Measurements from ENCODE around the gene LMNTD1.

Gene LMNTD1

DNA sequence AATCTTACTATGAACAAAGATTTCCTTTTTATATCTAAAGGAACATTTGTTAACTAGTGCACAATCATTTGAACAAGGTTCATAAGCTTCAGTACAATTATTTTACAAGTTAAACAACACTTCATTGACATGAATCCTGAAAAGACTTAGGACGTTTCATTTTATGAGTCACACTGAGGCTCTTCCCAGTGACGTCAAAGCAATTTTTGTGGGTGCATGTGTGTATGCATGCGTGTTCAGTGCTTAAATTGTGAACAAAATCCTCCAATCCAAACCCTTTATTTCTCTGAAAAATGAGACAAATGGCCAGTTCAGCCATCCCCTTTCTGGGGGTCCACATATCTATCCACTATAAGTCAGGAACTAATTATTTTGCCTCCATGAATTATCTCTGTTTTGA lies 2.9 kb downstream of the LMNTD1 start:
- DNase-seq: no peak

GRCh38 chr12:25549120-25549519 lies 4.0 kb downstream of the LMNTD1 start:
- no peak for DNase-seq

DNA sequence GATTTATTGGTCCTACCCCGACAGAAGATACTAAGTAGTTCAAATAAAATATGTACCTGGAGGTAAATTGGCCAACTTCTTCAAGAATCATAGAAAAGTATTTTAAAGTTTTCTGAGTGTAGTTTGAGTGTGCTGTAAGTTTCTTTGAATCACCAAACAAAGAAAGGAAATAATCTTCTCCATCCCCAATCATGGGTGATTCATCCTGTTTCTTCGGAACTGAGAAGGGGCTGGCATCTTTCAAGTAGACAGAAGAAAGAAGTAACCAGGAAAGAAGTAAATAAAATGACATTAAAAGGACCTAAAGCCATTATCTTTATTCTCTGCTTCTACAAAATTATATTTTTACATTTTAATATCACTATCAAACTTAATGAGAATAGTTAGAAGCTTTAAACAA lies 6.8 kb downstream of the LMNTD1 start:
- DNase-seq: no peak

DNA sequence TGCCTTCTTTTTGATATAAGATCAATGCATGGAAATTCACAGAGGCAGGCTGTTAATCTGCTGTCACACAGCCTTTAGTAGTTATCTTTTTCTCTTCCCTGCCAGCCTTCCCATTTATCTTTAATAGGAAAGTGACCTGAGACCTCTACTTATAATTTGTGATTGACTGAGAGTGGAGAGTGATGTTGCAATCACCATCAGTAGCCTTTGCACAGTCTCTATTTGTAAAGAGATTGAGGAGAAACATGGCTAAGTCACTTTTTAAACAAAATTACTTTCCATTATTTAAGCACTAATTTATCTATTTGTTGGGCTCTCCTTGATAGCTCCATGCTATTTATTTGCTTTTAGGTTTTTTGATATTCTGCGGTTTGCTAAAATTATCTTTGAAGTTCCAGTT lies 19.9 kb downstream of the LMNTD1 start:
- no peak for DNase-seq

DNA sequence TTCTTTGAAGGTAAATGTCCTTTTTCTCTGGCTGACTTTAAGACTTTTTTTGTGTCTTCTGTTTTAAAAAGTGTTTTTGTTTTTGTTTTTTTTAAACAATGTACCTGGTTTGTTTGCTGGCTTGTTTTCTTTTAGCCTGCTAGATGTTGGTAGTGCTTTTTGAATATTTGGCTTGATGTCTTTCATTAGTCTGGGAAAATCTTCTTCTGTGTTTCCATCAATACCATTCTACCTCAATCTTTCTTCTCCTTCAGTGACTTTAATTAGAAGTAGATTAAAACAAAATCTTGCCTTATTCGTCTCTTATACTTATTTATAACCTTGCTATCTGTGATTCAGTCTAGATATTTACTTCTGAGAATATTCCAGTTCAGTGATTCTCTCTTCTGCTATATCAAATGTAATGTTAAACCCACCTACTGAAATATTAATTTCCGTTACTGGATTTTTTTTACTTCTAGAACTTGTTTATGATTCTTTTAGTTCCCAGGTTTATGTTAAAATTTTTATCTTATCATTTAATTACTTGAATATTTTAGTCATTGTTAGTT lies 21.5 kb downstream of the LMNTD1 start:
- DNase-seq: no peak

- DNase-seq: no peak
These were observed 23.3 kb downstream of the LMNTD1 start for GRCh38 chr12:25529738-25530137.

- DNase-seq: no peak
These were observed 26.3 kb downstream of the LMNTD1 start for GRCh38 chr12:25526778-25527177.

DNA sequence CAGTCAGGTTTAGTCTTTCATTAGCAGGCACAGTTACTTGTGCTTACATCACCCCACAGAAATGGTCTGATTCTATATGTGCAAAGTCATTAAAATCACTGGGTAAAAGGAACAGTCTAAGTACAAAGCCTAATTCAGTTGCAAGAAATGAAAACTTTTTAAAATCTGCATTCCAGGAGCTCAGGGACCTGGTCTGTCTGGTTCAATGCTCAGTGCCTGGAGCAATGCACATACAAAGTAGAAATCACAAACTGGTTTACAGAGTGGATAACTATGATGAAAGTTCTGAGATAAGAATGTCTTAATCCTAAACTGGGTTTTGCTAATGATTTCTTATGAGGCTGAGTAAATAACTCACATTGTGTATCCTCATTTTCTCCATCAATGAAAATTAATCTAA lies 28.7 kb downstream of the LMNTD1 start:
- no peak for DNase-seq

DNA sequence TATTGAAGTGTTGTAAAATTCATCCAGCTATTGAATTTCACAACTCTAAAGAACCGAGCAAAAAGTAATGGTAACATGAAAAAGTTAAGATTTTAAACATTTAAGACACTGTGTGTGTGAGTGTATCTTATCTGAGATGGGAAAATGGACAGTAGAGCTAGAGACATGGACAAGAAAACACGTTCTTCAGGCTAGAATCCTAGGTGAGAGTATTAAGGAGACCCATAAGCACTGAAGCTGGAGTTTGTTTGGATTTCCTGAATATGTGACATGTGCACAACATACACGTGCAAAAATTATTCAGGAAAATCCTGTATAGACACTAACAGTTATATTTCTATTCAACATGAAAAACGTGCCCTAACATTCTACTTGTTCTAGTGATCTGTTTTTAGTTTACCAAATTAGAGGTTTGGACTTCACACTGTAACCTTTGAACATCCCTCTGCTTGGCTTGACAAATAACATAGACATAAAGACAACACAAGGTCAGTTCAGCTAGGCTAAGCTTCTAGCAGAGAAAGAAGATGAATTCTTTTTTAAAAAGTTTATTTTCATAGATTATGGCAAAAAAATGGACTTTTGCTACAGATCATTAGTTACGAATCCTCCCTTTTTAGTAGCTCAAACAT lies 31.3 kb downstream of the LMNTD1 start:
- no peak for DNase-seq

DNA sequence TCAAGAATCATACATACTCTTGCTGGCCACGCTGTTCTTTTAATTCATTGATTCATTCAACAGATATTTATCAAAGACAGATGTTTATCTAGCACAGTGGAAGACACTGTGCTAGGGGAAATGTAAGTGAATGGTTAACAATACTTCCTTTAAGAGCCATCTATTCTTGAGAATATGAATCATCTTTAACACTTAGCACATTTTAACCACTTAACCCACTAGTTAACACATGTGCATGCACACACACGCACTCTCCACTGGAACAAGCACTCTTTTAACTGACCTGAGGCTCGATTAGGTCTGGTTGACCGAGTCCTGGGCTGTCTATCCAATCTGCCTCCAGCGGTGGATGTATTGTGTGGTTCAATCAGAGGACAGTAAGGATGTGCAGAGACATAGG lies 34.6 kb downstream of the LMNTD1 start:
- DNase-seq: peak; percentile 19

- no peak for DNase-seq
These were observed 48.3 kb downstream of the LMNTD1 start for GRCh38 chr12:25504744-25505143.

DNA sequence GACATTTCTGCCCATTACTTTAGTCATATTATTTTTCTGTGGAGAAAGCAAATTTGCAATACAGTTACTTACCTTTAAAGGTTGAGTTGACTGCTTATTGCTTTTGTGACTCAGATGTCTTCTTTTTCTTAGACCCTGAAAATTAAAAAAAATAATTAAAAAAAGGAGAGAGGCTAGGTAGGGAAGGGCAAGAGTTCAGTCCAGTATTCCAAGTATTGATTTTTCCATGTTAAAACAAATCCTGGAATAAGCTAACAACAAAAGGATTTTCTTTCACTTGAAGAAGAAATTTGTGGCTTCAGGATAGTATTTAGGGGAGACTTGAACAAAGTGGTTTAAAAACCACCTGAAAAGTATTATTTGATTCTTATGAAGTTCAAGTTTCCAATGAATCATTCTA lies 49.4 kb downstream of the LMNTD1 start:
- DNase-seq: no peak

GRCh38 chr12:25502596-25502995 lies 50.5 kb downstream of the LMNTD1 start:
- DNase-seq: no peak

- DNase-seq: no peak
These were observed 51.0 kb downstream of the LMNTD1 start for GRCh38 chr12:25502118-25502517.

GRCh38 chr12:25501549-25501948 lies 51.5 kb downstream of the LMNTD1 start:
- no peak for DNase-seq

GRCh38 chr12:25500651-25501050 lies 52.4 kb downstream of the LMNTD1 start:
- no peak for DNase-seq

DNA sequence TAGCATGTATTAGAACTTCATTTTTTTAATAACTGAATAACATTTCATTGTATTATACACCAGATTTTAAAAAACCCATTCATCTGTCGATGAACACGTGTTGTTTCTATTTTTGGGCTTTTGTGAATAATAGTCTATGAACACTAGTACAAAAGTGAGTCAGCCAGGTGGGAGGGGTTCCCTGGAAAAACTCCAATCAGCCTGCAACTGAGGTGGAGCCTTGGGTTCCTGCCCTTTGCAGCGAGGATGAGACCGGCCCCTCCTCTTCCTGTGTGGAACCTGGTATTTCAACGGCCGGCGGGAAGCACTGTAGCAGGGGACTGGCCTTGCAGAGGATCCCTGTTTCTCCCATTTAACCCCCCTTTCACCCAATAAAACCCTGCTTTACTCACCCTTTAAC lies 56.1 kb downstream of the LMNTD1 start:
- no peak for DNase-seq

GRCh38 chr12:25496098-25496587 lies 56.9 kb downstream of the LMNTD1 start:
- DNase-seq: no peak

GRCh38 chr12:25495331-25496097 lies 57.6 kb downstream of the LMNTD1 start:
- no peak for DNase-seq

DNA sequence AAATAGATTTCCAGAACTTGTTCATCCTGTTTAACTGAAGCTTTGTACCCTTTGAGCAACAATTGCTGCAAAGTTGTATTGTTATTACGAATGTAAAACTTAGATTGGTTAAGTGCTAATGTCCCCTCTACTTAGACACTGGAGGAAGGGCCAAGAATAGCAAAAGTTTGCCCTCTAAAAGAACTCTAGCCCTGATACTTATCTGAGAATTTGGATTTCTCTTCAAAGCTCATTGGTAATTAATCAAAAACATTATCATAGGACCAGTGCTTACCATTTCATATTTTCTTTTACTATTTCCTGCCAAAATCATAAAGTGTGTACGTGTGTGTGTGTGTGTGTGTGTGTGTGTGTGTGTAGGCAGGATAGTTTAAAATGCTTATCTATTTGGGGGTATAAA lies 58.2 kb downstream of the LMNTD1 start:
- no peak for DNase-seq

- no peak for DNase-seq
These were observed 59.4 kb downstream of the LMNTD1 start for GRCh38 chr12:25493682-25494081.

DNA sequence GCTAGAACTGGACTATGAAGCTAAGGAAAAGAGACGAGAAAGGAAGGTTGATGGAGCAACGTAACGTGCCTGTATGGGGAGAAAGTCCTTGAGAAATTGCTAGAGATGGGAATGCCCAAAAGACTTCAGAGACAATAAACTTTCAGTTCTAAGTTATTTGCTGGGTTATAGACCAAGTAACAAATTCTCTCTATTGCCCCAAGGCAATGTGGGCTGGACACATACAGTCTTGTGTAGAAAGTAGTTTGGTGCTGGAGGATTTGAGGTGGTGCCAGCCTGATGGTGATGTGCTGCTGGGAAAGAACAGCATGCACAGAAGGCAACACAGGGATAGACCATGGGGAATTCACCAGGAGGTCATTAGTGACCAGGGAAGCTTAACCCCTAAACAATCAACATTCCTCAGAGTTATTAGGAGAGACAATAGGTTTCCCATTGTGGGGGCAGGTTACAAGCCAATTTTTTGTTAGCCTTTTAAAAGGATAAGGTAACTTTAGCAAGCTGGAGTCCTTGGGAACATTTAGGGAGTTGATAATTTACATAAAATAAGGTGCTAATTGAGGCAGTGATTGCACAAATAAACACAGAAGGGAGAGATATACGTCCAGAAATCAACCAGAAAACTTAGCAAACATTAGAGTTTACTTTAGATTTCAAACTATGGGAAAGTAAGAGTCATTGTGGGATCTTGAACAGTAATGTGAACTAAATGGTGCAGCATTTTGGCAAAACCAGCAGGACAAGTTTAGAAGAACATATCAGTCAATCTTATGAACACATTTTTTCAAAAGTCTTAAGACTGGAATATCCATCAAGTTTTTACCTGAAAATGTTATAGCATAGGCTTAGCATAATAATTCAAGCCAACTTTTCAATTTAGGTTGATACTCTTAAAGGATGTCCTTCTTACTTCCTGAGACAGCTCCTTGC lies 61.4 kb downstream of the LMNTD1 start:
- no peak for DNase-seq

Measured in activated CD4-positive, alpha-beta T cell treated with anti-CD3 and anti-CD28 coated beads, Interleukin-10, Interleukin-2, amounts not matched to agents 100 ng/mL and 50 ng/mL, durations not matched to agents 16 hours and 8 hours (primary cell).